Upper lobe of left lung (tissue), 6 donors: ENCODE results near the gene GKN1. TPM values are rescaled to one million over a fixed set of nuclear protein-coding genes. Genes with fewer than 3 reads are reported as not detected.
"Not testable (repeated sequence)": the region's sequence is repeated elsewhere in the genome, so short reads cannot be mapped to it uniquely, and the experiment has no call there.

ENCODE experiments used
- ATAC-seq, 2 donors: fragments of 200-7000 bp; cut with Tn5 transposase; one replicate each; pipeline ENCODE4 v1.9.1; 2022; ENCODE audit warnings: mild to moderate bottlenecking in 2 of 2, moderate library complexity in 2 of 2; ENCODE audit not compliant: low FRiP score in 2 of 2
- DNase-seq, 2 donors: peaks; one replicate each; pipeline ENCODE4 v3.0.0-alpha.2; 2019 to 2020
- H3K27ac ChIP-seq, 4 donors: fragments of 200-600 bp; sonication (generic); one replicate each; pipeline ENCODE4 v1.5.1; 2016 to 2019
- H3K27me3 ChIP-seq, 4 donors: fragments of 200-600 bp; sonication (generic); one replicate each; pipeline ENCODE4 v1.5.1; 2017 to 2019
- H3K36me3 ChIP-seq, 4 donors: fragments of 200-600 bp; sonication (generic); one replicate each; pipeline ENCODE4 v1.5.1; 2016 to 2019
- H3K4me1 ChIP-seq, 4 donors: fragments of 200-600 bp; sonication (generic); one replicate each; pipeline ENCODE4 v1.5.1; 2018 to 2019
- H3K4me3 ChIP-seq, 4 donors: fragments of 200-600 bp; sonication (generic); one replicate each; pipeline ENCODE4 v1.5.1; 2017 to 2019; ENCODE audit warnings: mild to moderate bottlenecking in 2 of 4, moderate library complexity in 1 of 4
- H3K9me3 ChIP-seq, 4 donors: fragments of 200-600 bp; sonication (generic); one replicate each; pipeline ENCODE4 v1.5.1; 2018 to 2019
- CTCF ChIP-seq, 6 experiments: fragments of 450-650 bp in 4 of 6; fragments of 200-600 bp in 2 of 6; sonication (generic) in 2 of 6; IDR thresholded peaks; one replicate each; pipeline ENCODE4 v1.5.1; 2016 to 2019; ENCODE audit warnings: antibody characterized with exemption in 6 of 6
- EP300 ChIP-seq, 4 donors: sonication (generic); formaldehyde crosslinking; IDR thresholded peaks; one replicate each; pipeline ENCODE4 v1.5.1; 2017; ENCODE audit warnings: antibody characterized with exemption in 4 of 4, control low read depth in 2 of 4
- POLR2A ChIP-seq, 4 donors: fragments of 450-650 bp; IDR thresholded peaks; one replicate each; pipeline ENCODE4 v1.5.1; 2016 to 2017; ENCODE audit warnings: antibody characterized with exemption in 4 of 4, mild to moderate bottlenecking in 2 of 4
- POLR2AphosphoS5 ChIP-seq, 2 donors: sonication (generic); formaldehyde crosslinking; IDR thresholded peaks; one replicate each; pipeline ENCODE4 v1.5.1; 2017; ENCODE audit warnings: antibody characterized with exemption in 2 of 2
- WGBS, 2 donors: methylation state at CpG; one replicate each; pipeline ENCODE4 v1.1.5; 2017 to 2018; 5-methylcytosine and 5-hydroxymethylcytosine counted together
- total RNA-seq, 6 donors: library from RNA; depleted of rRNA in 4 of 6; stranded (reverse); fragments of >200 nt in 4 of 6; gene quantifications; one replicate each; pipeline versions ENCODE4 v1.1.0 to v1.2.1, GENCODE V29; 2016 to 2021
- donor health status: DM: no; HTN: no; CAD: no; lungs with moderate emphysema.
- donor health status: DM: no; HTN: yes; CAD: no; lungs with severe emphysema.

Gene GKN1
- total RNA-seq, 6 donors from 2014 or later: not detected

GRCh38 chr2:68943581-68944568 is 30.6 kb upstream of the GKN1 start:
- 37 to 42% methylated on average over 12 to 25 of the region's 27 CpGs for WGBS, 2 donors
- DNase-seq: peak; percentile 32

GRCh38 chr2:68946117-68946516 is 28.3 kb upstream of the GKN1 start:
- no peaks in the 10 kb centered on the region for H3K27me3 ChIP-seq
- ATAC-seq (peak; percentile 23 to 56), DNase-seq (peak in 1 of 2 donors; percentile 38)
- peaks cover 0 to 5% (median 0%) of the 10 kb centered on the region in 4 donors for H3K36me3 ChIP-seq
- H3K4me3 ChIP-seq: no peak overlapping the region
- H3K9me3 ChIP-seq: peaks cover 0 to 2% (median 0%) of the 10 kb centered on the region in 4 donors
- WGBS, 2 donors: 52 to 57% methylated on average over 3 of the region's 3 CpGs
- no peak overlapping the region for H3K27ac ChIP-seq
- peaks cover 5 to 12% (median 10%) of the 10 kb centered on the region in 4 donors for H3K4me1 ChIP-seq
- TF ChIP-seq POLR2A (IDR thresholded peaks at IDR 0.05) (no peak), POLR2AphosphoS5 (IDR thresholded peaks at IDR 0.05) (no peak), EP300 (IDR thresholded peaks at IDR 0.05) (peak in 1 of 4 donors; percentile 10)

More at GRCh38 chr2:68943581-68944568, 30.6 kb upstream of the GKN1 start:
- H3K27ac ChIP-seq: peak overlapping the region in 2 of 4 donors; percentile 49 to 57
- H3K4me3 ChIP-seq: no peak overlapping the region
- peaks cover 0 to 2% (median 0%) of the 10 kb centered on the region in 4 donors for H3K9me3 ChIP-seq
- peak; percentile 80 to 87 for ATAC-seq
- no peaks in the 10 kb centered on the region for H3K27me3 ChIP-seq
- peaks cover 0 to 5% (median 0%) of the 10 kb centered on the region in 4 donors for H3K36me3 ChIP-seq
- no peak for TF ChIP-seq POLR2AphosphoS5 (IDR thresholded peaks at IDR 0.05)
- TF ChIP-seq CTCF (IDR thresholded peaks at IDR 0.05): peak; percentile 55 to 73 (median 66)
- TF ChIP-seq EP300 (IDR thresholded peaks at IDR 0.05): no peak
- TF ChIP-seq POLR2A (IDR thresholded peaks at IDR 0.05): no peak
- H3K4me1 ChIP-seq: peaks cover 5 to 12% (median 10%) of the 10 kb centered on the region in 4 donors

- DNase-seq: no peak
- H3K4me1 ChIP-seq: peaks cover under 1 to 12% (median 4%) of the 10 kb centered on the region in 4 donors
- 41 to 66% methylated on average over 1 of the region's 1 CpG for WGBS, 2 donors
- no peak overlapping the region for H3K27ac ChIP-seq
- ATAC-seq: peak in 1 of 2 donors; percentile 8
- TF ChIP-seq POLR2A (IDR thresholded peaks at IDR 0.05): no peak
- no peak for TF ChIP-seq CTCF (IDR thresholded peaks at IDR 0.05)
- no peak for TF ChIP-seq POLR2AphosphoS5 (IDR thresholded peaks at IDR 0.05)
- TF ChIP-seq EP300 (IDR thresholded peaks at IDR 0.05): no peak
- no peak overlapping the region for H3K4me3 ChIP-seq
- no peaks in the 10 kb centered on the region for H3K27me3 ChIP-seq
- peaks cover 0 to 5% (median 0%) of the 10 kb centered on the region in 4 donors for H3K36me3 ChIP-seq
- no peaks in the 10 kb centered on the region for H3K9me3 ChIP-seq
Measured at GRCh38 chr2:68948710-68949109, 25.7 kb upstream of the GKN1 start.

- ATAC-seq: peak in 1 of 2 donors; percentile 31
- TF ChIP-seq POLR2AphosphoS5 (IDR thresholded peaks at IDR 0.05): no peak
- no peak for DNase-seq
- Histone ChIP-seq H3K9me3 (no peaks in the 10 kb centered on the region), H3K27me3 (no peaks in the 10 kb centered on the region), H3K27ac (peak overlapping the region in 1 of 4 donors; percentile 43), H3K4me1 (peaks cover 0 to 2% (median 0%) of the 10 kb centered on the region in 4 donors), H3K36me3 (no peaks in the 10 kb centered on the region), H3K4me3 (peak overlapping the region in 3 of 4 donors; percentile 18 to 39 (median 35))
- WGBS, 2 donors: 67 to 72% methylated on average over 4 of the region's 4 CpGs
Measured at GRCh38 chr2:68951899-68952298, 22.5 kb upstream of the GKN1 start.

GRCh38 chr2:68952887-68953521 is 21.4 kb upstream of the GKN1 start, which contains the start of gene GKN2:
TSS of gene GKN2 (minus strand) at chr2:68952893. CDS start at chr2:68952861, 32 bp downstream.
- TF ChIP-seq POLR2AphosphoS5 (IDR thresholded peaks at IDR 0.05) (no peak), EP300 (IDR thresholded peaks at IDR 0.05) (peak in 1 of 4 donors; percentile 17)
- 80 to 83% methylated on average over 4 of the region's 4 CpGs for WGBS, 2 donors
- no peak for DNase-seq
- peak; percentile 14 to 70 for ATAC-seq
- H3K9me3 ChIP-seq: no peaks in the 10 kb centered on the region
- H3K4me3 ChIP-seq: peak within 1 kb of the TSS in 3 of 4 donors; percentile 18 to 39 (median 35)
- H3K27ac ChIP-seq: peak within 1 kb of the TSS in 2 of 4 donors; percentile 35 to 54
- no peaks in the 10 kb centered on the region for H3K27me3 ChIP-seq
- H3K36me3 ChIP-seq: no peaks in the 10 kb centered on the region
- H3K4me1 ChIP-seq: peaks cover 0 to 2% (median 0%) of the 10 kb centered on the region in 4 donors

- H3K4me1 ChIP-seq, H3K4me3 ChIP-seq, H3K27me3 ChIP-seq, H3K36me3 ChIP-seq, ATAC-seq, H3K27ac ChIP-seq, DNase-seq, H3K9me3 ChIP-seq: not testable (repeated sequence)
- 97 to 99% methylated on average over 5 of the region's 5 CpGs for WGBS, 2 donors
Measured at GRCh38 chr2:68955432-68955831, 19.0 kb upstream of the GKN1 start.
